Fibroblast of the aortic adventitia (primary cell): ENCODE data around the gene RBM39. TPM values are rescaled to one million over a fixed set of nuclear protein-coding genes. Genes with fewer than 3 reads are reported as not detected.
"Not testable (repeated sequence)": the region's sequence is repeated elsewhere in the genome, so short reads cannot be mapped to it uniquely, and the experiment has no call there.

Experiments used
- DNase-seq: peaks from one replicate; pipeline ENCODE4 v3.0.0-alpha.2; 2010; ENCODE audit warnings: low read depth
- H3K4me3 ChIP-seq: 2 replicates; pipeline ENCODE4 v1.5.1; 2011; ENCODE audit warnings: low read depth, mild to moderate bottlenecking, control low read depth, low read length, moderate library complexity
- total RNA-seq: library from RNA; depleted of rRNA; stranded (reverse); fragments of >200 nt; gene quantifications from 2 replicates; pipeline ENCODE4 v1.2.3, GENCODE V29; 2012; ENCODE audit warnings: low replicate concordance
- TF ChIP-seq, protein P1 (sequence below): IDR thresholded peaks from 2 replicates; pipeline ENCODE4 v1.5.1; 2011; ENCODE audit warnings: mild to moderate bottlenecking, low read length, control low read depth, inconsistent platforms; ENCODE audit not compliant: insufficient read depth

RBM39 gene
- total RNA-seq, 1 donor: 236 TPM

DNA sequence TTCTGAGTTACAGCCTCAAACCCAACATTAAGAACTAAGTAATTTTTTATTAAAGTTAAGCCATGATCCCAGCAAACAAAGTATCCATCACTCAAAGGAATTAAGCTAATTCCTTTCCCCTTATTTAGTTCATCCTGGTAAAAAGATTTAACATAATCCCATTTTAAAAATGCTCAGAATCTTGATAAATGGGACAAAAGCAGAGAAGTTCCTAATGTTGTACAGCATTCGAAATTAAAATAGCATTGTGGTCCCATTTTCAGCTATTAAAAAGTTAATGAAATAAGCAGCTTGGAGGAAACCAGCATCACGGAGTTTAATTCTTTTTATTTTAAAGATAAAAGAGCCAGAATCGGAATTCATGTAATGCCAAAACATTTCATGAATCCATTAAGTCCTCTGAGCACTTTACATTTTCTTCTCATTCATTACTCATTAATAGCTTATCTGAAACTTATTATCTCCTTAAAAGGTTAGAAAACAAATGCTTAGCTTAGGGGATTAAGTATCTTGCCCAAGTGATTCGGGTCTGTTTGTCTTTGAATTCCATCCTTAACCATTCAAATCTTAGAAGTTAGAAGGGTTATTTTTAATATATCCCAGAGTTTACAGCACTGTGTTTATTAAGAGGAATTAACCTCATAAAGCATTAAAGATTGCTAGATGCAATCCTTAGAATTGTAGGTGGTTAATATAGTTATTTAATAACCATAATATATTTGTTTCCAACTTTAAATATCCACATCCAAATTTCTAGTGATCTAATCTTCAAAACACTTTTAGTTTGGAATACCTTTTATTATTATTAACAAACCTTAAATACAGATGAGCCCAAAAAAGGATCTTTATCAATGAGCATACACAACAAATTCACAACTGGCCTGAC is 11.2 kb downstream of the RBM39 start:
- DNase-seq: no peak
- TF ChIP-seq, protein P1, sequence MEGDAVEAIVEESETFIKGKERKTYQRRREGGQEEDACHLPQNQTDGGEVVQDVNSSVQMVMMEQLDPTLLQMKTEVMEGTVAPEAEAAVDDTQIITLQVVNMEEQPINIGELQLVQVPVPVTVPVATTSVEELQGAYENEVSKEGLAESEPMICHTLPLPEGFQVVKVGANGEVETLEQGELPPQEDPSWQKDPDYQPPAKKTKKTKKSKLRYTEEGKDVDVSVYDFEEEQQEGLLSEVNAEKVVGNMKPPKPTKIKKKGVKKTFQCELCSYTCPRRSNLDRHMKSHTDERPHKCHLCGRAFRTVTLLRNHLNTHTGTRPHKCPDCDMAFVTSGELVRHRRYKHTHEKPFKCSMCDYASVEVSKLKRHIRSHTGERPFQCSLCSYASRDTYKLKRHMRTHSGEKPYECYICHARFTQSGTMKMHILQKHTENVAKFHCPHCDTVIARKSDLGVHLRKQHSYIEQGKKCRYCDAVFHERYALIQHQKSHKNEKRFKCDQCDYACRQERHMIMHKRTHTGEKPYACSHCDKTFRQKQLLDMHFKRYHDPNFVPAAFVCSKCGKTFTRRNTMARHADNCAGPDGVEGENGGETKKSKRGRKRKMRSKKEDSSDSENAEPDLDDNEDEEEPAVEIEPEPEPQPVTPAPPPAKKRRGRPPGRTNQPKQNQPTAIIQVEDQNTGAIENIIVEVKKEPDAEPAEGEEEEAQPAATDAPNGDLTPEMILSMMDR: no peak
- no peak overlapping the region for H3K4me3 ChIP-seq

DNA sequence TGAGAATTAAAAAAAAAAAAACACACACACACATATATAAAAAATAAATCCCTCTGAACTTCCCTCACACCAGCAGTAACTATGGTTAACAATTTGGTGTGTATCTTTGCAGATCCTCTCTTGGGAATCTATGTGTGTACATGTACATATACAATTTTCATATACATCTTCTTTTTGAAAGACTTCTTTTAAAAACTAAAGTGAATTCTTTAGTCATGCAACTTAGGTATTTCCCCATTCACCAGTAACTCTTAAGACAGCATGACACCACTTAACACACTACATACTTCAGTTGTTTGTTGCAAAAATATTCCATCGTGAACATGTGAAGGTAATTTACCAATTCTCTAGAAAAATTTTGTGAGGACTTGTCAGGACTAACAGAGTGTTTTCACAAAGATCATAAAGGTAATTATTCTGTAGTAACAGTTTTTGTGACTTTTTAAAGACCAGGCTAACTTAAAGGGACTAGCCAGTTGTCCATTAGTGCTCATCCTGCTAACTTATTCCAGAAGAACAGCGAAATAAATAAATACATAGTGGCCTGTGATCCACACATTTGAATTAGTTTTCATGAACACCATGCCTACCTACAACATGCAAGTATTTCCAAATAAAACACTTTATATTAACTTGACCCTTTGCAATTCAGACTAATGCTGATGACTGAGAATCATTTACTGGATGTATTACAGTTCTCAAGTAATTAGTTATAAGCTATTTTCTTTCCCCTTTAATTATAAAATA is 12.1 kb downstream of the RBM39 start:
- TF ChIP-seq, protein P1: no peak
- no peak overlapping the region for H3K4me3 ChIP-seq
- DNase-seq: no peak

DNA sequence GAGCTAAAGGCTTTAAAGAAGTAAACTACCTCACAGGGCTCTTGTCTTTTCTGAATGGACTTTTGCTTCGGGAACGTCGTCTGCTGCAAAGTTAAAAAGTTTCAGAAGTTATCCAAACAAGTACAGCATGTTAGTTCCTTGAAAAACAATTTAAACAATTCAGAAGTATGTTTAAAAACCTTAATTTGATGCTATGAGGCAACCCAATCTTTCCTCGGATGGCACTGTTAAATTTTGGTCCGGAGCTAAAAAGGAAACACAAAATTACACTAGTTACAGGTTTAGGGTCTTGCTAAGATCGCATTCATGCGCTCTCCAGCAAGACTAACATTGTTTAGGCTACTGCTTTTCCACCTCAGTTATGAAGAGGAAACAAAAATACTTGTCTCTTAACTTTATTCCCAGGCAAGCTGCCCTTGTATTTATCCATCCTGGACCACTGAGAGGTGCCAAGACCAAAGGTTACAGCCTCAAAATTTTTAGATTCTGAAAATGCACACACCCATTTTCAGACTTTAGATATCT is 12.7 kb downstream of the RBM39 start:
- H3K4me3 ChIP-seq: no peak overlapping the region
- DNase-seq: no peak
- TF ChIP-seq, protein P1: no peak

DNA sequence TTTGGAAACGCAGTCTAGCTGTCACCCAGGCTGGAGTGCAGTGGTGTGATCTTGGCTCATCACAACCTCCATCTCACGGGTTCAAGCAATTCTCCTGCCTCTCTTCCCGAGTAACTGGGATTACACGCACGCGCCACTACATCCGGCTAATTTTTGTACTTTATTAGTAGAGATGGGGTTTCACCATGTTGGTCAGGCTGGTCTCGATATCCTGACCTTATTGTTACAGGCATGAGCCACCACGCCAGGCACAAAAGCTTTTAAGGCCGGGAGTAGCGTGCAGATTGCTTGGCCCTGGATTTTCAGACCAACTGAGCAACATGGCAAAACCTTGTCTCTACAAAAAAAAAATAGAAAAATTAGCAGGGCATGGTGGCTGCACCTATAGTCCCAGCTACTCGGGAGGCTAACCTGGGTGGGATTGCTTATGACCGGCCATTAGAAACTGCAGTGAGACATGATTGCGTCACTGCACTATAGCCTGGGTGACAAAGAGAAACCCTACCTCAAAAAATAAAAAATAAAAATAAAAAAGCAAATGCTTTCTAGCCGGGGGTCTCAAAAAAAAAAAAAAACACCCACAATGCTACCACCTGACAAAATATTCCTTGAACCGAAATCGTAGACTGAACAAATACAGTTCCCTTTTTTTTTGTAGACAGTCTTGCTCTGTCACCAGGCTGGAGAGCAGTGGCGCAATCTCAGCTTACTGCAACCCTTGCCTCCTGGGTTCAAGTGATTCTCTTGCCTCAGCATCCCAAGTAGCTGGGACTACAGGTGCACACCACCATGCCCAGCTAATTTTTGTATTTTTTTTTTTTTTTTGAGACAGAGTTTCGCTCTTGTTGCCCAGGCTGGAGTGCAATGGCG is 15.0 kb downstream of the RBM39 start:
- DNase-seq: no peak
- H3K4me3 ChIP-seq: no peak overlapping the region
- TF ChIP-seq, protein P1: no peak

DNA sequence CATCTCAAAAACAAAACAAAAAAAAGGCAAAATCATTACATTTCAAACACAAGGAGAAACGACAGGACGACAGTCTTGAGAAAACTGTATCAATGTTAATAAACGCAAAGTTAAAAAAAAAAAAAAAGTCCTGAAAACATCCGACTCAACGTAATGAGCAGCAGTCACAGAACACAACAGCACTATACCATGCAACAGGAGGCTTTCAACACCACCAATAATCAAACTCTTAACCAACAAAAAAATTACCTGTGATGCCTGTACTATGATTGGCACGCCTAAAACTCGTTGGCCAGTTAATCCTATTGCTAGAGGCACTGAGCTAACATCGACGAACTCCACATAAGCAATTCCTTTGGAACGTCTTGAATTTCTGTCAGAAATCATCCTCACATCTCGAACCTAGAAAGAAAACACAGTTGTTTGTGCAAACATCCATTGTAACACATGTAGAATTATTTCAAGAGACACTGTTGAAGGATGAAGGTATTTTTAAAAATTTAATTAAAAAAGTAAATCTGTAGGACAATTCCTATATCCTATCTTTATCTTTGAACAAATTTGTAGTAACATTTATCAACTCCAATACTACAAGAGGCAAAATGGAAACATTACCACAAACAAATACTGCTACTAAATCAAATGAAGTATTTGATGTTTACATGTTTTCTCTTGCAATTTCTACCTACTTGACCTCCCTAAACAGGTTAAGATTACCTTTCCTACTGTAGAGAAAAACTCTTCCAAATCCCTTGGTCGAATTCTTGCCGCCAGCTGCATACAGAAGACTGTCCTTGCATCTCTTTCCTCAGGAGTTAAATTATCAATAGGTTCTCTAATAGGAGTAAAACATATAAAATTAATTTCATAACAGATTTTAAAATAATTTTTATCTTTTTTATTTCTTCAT is 17.5 kb downstream of the RBM39 start:
- no peak overlapping the region for H3K4me3 ChIP-seq
- TF ChIP-seq, protein P1: no peak
- no peak for DNase-seq

DNA sequence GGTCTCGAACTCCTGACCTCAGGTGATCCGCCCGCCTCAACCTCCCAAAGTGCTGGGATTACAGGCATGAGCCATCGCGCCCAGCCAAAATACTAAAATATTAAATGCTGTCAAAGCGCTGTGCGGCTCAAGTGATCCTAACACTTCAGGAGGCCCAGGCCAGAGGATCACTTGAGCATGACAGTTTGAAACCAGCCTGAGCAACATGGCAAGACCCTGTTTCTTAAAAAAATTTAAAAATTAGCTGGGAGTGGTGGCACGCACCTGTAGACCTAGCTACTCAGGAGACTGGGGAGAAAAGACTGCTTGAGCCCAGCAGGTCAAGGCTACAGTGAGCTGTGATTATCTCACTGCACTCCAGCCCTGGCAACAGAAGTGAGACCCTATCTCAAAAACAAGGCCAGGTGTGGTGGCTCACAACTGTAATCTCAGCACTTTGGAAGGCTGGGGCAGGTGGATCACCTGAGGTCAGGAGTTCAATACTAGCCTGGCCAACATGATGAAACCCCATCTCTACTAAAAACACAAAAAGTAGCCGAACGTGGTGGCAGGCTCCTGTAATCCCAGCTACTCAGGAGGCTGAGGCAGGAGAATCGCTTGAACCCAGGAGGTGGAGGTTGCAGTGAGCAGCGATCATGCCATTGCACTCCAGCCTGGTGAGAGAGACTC is 18.3 kb downstream of the RBM39 start:
- DNase-seq, H3K4me3 ChIP-seq: not testable (repeated sequence)

DNA sequence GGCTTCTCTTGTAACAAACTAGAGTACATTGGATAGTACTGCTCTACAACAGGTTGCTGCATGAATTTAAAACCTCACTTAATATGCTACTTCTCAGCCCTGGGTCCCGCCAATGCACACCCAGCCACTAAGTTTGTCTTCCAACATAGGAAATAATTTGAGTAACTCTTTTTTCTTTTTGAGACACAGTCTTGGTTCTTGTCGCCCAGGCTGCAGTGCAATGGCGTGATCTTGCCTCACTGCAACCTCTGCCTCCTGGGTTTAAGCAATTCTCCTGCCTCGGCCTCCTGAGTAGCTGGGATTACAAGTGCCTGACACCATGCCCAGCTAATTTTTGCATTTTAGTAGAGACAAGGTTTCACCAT is 18.8 kb downstream of the RBM39 start:
- not testable (repeated sequence) for H3K4me3 ChIP-seq, DNase-seq
